Peyer's patch (tissue), 4 donors: ENCODE measurements around the gene PLIN4.

Experiments used
- POLR2A ChIP-seq, 2 donors: fragments of 450-650 bp; IDR thresholded peaks; one replicate each; pipeline ENCODE4 v1.5.1; 2017; ENCODE audit warnings: antibody characterized with exemption in 2 of 2, mild to moderate bottlenecking in 2 of 2, moderate library complexity in 2 of 2
- TF ChIP-seq, protein P1 (sequence below), 6 experiments: fragments of 450-650 bp in 4 of 6; fragments of 200-600 bp in 2 of 6; sonication (generic) in 1 of 6; IDR thresholded peaks; one replicate each; pipeline ENCODE4 v1.5.1; 2017 to 2019; ENCODE audit warnings: antibody characterized with exemption in 6 of 6, mild to moderate bottlenecking in 3 of 6, moderate library complexity in 1 of 6

DNA sequence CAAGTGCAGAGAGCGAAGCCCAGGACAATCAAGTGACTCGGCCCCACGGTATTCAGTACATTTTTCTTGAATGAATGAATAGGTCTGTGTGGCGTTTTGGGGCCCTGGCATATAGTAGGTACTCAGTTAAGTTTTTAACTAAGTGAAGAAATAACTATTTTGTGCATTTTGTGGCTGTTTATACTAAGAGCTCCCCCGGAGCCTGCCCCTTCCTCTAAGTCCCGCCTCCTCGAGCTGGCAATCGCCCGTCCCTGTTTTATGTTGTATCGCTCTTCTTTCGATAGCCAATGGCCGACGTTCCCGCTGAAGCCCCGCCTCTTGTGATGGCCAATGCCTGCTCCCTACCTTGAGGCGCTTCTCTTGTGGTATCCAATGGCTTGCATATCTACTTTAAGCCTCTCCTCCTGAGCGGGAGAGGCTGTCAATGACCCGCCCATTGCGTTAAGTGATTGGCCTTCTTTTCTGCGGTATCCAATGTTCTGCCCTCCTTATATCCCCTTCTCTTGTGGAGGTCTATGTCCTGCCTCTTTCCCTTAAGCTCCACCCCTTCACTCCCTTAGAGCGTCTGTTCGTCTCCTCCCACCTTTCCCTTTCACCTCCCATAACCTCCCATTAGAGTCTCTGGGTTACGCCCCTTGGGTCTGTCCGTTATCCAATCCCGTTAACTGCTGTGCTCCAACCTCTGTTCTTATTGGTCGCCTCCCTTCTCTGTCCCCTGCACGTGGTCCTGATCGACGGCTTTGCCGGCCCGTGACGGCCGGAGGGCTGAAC is 46.7 kb downstream of the PLIN4 start:
- peak; percentile 61 to 65 for TF ChIP-seq POLR2A (IDR thresholded peaks at IDR 0.05)
- TF ChIP-seq, protein P1, sequence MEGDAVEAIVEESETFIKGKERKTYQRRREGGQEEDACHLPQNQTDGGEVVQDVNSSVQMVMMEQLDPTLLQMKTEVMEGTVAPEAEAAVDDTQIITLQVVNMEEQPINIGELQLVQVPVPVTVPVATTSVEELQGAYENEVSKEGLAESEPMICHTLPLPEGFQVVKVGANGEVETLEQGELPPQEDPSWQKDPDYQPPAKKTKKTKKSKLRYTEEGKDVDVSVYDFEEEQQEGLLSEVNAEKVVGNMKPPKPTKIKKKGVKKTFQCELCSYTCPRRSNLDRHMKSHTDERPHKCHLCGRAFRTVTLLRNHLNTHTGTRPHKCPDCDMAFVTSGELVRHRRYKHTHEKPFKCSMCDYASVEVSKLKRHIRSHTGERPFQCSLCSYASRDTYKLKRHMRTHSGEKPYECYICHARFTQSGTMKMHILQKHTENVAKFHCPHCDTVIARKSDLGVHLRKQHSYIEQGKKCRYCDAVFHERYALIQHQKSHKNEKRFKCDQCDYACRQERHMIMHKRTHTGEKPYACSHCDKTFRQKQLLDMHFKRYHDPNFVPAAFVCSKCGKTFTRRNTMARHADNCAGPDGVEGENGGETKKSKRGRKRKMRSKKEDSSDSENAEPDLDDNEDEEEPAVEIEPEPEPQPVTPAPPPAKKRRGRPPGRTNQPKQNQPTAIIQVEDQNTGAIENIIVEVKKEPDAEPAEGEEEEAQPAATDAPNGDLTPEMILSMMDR (IDR thresholded peaks at IDR 0.05) = no peak
